Adrenal gland (tissue), 5 donors: ENCODE results near the gene OSBP2.

Experiments used
- POLR2A ChIP-seq, 2 donors: fragments of 450-650 bp; IDR thresholded peaks; one replicate each; pipeline ENCODE4 v1.6.1; 2017; ENCODE audit warnings: antibody characterized with exemption in 2 of 2, mild to moderate bottlenecking in 2 of 2, moderate library complexity in 1 of 2
- TF ChIP-seq, protein P1 (sequence below), 6 experiments: fragments of 450-650 bp in 4 of 6; fragments of 200-600 bp in 2 of 6; sonication (generic) in 1 of 6; IDR thresholded peaks; 1 replicate in 5 of 6; 2 replicates in 1 of 6; pipeline versions ENCODE4 v1.5.1 to v1.8.0; 2016 to 2021; ENCODE audit warnings: antibody characterized with exemption in 6 of 6, mild to moderate bottlenecking in 2 of 6, moderate library complexity in 1 of 6
- donor health status: DM: no; HTN: no; CAD: no.

DNA sequence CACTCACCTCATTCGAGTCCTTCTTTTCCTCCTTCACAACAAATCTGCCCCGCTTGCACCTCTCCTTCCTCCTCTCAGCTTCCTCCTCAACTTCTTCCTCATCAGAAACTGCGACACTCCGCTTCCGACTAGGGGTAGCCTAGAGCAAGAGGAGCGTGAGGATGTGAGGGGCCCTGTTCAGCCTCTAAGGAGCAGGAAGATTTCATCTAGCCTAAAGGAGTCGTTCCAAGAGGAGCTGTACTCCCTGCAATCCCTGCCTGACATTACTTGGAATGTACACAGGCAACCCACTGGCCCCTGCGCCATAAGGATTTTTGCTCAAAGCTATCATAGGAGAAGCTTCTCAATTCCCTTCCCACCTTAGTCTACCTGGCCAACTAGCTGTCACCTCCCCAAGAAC is 239.4 kb downstream of the OSBP2 start:
- TF ChIP-seq, protein P1, sequence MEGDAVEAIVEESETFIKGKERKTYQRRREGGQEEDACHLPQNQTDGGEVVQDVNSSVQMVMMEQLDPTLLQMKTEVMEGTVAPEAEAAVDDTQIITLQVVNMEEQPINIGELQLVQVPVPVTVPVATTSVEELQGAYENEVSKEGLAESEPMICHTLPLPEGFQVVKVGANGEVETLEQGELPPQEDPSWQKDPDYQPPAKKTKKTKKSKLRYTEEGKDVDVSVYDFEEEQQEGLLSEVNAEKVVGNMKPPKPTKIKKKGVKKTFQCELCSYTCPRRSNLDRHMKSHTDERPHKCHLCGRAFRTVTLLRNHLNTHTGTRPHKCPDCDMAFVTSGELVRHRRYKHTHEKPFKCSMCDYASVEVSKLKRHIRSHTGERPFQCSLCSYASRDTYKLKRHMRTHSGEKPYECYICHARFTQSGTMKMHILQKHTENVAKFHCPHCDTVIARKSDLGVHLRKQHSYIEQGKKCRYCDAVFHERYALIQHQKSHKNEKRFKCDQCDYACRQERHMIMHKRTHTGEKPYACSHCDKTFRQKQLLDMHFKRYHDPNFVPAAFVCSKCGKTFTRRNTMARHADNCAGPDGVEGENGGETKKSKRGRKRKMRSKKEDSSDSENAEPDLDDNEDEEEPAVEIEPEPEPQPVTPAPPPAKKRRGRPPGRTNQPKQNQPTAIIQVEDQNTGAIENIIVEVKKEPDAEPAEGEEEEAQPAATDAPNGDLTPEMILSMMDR (IDR thresholded peaks at IDR 0.05) = no peak
- no peak for TF ChIP-seq POLR2A (IDR thresholded peaks at IDR 0.05)
